NCI-H1092 treated with DMSO at 0.1 percent for 48 hours (cell line): Measurements from ENCODE around the gene TINCR.
"Not testable (repeated sequence)": the region's sequence is repeated elsewhere in the genome, so short reads cannot be mapped to it uniquely, and the experiment has no call there.

ENCODE experiments used
- DNase-seq: peaks from one replicate; lab custom pipeline; 2025; lab: John Stamatoyannopoulos, UW

TINCR gene

DNA sequence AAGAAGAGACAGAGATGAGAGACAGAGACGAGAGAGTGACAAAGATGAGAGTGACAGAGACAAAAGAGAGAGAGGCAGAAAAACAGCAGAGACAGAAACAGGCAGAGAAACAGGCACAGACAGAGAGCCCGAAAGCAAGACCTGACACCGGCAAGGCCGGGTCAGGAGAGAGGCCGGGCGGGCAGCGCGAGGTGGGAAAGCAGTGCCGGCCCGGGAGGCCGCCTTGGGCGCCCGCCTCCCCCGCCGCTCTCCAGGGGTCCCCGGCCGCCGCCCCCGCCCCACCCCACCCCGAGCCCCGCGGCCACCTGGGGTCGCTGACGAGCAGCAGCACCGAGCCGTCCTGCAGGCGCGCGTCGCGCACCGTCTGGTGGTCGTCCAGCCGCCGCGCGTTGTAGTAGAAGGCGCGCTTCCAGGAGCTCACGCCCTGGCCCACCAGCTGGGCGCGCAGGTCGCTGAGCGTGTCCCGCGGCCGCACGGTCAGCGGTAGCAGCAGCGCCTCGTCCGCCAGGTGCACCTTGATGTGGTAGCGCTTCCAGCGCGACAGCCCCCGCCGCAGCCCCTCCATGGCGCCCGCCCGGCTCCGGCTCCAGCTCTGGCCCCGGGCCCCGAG, at the start of gene TINCR:
Gene TINCR, minus strand, starts transcription at position 594 of the 610 bp plus-strand sequence.
- no peak for DNase-seq

GRCh38 chr19:5617080-5617479, 49.3 kb upstream of the TINCR start:
- DNase-seq: no peak

DNA sequence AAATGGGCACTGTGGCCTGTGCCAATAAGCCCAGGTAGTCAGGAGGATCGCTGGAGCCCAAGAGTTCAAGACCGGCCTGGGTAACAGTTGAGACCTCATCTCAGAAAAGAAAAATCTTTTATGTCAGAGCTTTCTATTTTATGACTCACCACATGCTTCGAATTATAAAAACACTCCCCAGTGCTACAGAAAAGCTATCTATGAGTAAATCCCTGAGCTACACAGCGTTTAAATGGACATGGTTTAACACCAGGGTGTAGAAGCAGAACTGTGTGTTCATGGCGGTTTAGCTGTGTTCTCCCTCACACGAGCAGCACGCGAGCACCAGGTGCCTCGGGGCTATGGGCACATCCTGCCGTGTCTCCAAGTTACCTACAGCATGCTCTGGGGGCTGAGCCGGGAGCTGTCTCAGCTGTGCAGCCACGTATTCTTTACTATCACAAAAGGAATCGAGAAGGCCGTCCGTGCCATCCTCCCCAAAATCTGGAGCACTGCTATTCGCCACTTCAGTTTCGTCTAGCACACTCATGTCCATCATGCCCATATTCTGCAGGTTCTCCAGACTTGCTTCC, 48.1 kb upstream of the TINCR start:
- DNase-seq: no peak

DNA sequence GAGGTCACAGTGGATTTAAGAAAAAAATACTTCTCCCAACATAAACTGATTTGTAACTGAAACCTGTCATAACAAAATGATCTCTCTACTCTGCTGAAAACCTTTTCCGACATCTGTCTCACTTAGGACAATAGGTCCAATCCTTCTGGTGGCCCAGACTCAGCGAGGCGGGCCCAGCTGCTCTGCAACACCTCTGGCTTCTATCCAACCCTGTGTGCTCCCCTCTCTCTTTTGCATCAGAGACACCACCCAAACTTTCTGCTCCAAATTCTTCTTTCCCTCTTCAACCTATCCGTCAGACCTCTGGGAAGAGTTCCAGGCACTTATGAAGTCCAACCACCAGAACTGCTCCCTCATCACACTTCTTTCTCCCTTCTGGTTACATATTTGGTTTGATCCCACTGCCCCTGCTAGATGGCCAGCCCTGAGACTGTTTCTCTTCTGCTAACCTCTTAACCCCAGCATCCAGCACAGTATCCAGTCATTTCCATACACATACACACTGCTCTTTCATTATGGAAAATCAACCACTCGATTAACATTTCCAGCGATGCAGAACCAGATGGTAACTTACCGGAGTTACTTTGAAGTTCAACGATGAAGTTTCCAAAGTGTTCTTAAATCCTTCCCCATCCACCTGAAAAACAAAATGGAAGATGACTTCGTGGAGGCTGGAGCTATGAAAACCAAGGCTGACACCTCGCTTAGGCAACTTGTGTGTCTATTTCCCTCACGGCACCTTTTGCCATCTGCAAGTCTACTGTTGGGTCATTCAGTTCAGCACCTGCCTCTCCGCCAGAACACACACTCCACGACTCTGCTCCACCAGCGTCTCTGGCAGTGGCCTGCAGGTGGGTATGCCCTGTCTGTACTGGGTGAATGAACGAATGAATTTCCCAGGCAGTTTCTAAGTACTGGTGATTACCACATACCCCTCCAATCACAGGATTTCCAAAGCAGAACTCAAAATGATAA, 45.4 kb upstream of the TINCR start:
- no peak for DNase-seq

GRCh38 chr19:5609881-5610448, 42.2 kb upstream of the TINCR start:
- DNase-seq: no peak

DNA sequence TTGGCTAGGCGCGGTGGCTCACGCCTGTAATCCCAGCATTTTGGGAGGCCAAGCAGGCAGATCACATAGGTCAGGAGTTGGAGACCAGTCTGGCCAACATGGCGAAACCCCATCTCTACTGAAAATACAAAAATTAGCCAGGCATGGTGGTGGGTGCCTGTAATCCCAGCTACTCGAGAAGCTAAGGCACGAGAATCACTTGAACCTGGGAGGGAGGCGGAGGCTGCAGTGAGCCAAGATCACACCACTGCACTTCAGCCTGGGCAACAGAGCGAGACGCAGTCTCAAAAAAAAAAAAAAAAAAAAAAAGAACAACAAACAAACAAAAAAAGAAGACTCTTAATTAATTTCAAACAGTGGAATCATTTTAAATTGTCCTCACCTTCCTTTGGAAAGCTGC, 41.0 kb upstream of the TINCR start:
- not testable (repeated sequence) for DNase-seq

- no peak for DNase-seq
Observed at GRCh38 chr19:5608291-5608690, 40.5 kb upstream of the TINCR start.

- DNase-seq: no peak
Observed at GRCh38 chr19:5607318-5608275, 39.8 kb upstream of the TINCR start.

DNA sequence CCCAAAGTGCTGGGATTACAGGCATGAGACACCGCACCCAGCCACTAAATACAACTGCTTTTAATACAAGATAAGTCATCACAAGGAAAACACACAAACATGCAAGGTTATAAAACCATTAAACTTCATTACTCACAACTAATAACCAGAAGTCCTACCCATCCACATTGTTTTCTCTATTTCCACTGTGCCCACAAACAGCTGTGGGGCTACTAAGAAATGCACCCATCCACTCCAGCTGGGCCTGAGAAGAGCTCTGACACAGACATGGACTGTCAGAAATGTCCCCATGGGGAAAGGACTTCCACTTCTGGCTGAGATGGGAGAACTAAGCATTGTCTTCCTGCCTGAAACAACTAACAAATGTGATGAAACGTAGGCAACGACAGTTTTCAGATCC, 37.6 kb upstream of the TINCR start:
- DNase-seq: no peak

GRCh38 chr19:5603626-5604025, 35.9 kb upstream of the TINCR start:
- no peak for DNase-seq

DNA sequence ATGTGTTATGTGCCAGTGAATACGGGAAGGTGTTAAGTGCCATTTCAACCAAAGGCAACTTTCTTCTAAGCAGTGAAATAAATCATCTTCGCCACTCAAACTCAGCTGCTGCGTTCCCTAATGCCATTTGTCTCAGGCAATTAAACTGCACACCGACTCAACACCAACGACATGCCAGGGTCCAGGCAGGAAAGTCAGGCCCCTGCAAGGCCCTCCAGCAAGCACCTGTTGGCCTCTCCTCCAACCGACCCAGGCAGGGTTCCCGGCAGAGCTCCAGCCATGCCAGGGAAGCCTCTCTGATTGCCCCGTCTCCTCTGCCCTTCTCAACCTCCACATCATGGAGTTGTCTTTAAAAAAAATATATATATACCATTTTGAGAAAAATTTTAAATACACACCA, 33.0 kb upstream of the TINCR start:
- DNase-seq: no peak

DNA sequence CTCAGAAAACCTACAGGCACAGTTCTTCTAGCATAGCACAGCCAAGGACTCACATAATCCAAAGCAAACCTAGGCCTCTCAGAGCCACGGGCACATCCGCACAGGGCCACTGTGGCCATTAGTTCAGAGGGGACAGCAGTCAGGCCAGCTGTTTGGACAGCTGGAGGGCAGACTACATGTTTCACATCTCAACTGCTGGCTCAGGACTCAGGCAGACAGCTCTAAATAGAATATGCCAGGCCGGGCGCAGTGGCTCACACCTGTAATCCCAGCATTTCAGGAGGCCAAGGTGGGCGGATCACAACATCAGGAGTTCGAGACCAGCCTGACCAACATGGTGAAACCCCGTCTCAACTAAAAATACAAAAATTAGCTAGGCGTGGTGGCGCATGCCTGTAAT, 28.0 kb upstream of the TINCR start:
- no peak for DNase-seq

- no peak for DNase-seq
Observed at GRCh38 chr19:5595129-5595528, 27.4 kb upstream of the TINCR start.

DNA sequence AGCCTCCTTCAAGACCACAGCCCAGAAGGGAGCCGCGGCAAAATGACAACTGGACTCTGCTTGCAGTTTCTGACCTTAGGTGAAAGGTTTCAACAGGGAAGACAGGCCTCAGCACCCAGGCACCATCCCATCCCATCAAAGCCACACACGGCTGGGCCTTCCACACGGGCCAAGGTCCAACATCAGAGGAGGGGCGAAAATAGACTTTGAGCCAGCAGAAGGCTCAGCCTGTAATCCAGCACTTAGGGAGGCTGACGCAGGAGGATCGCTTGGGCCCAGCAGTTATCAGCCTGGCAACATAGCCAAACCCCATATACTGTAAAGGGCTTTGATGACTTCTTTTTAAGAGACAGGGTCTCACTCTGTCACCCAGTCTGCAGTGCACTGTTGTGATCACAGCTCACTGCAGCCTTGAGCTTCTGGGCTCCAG, 26.8 kb upstream of the TINCR start:
- no peak for DNase-seq

DNA sequence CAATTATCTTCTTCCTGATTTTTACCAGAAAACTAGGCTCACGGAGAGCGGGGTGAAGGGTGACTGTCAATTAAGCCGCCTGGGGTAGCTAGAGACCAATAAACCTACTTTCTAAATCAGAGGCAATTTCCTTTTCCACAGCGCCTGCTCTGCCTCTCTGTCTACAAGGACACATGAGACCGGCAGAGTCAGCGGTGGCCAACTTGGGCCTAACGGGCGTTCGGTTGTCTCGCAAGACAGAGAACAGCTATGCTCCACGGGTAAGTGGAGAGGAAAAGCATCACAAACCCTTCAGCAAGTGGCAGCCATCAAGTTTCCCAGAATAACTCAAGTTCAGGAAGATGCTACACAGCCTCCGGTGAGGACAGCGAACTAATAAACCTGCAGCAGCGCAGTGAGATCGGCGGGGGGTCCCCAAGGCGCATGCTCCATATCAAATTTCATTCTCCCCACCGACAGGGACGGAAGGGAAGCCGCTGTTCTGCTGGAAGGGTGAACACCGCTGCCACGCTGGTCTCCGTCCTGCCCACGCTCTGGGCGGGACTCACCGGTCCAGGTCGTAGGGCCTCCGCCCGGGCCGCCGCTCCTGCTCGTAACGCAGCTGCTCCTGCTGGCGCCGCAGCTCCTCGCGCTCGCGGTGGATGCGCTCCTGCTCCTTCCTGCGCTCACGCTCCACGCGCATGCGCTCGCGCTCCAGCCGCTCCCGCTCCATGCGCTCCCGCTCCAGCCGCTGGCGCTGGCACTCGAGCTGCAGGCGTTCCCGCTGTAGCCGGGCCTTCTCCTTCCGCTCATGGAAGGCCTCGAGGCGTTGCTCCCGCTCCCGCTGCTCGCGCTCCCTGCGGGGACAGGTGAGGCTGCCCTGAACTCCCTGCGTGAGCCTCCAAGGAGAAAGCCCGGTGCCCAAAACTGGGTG, 25.8 kb upstream of the TINCR start:
- DNase-seq: no peak

DNA sequence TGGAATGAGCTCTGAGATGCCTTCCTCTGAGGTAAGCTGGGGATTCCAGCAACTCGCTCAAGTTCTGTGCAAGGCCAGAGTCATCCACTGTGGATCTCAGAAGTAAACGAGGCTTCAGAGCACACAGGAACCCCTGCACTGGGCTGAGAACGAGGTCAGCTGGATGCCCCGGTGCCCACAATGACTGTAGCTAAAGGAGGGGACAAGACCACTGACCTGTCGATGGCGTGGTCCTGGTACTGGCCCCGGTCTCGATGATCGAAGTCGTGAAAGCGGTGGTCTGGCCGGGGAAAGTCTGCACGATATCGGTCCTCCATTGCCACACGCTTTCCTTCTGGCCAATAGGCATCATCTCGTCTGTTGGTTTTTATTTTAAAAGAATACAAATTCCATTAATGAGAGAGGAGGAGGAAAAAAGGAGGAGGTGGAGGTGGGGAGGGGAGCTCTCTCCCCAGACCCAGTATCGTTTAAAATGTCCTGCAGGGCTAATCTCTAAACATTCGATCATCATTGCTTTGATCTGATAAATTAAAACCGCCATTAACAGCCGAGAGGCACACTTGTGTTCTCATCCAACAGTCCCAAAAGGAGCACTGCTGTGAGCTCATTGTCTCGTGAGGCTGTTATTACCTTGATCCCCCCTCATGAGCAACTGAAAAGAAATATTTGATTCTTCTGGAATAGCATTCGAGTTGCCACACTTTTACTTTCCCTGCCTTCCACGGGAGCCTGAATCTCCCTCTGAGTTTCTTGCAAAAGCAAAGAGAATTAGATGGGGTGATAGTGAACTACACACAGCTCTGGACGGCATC, 25.0 kb upstream of the TINCR start:
- DNase-seq: no peak

GRCh38 chr19:5591476-5591875, 23.7 kb upstream of the TINCR start:
- DNase-seq: no peak

DNA sequence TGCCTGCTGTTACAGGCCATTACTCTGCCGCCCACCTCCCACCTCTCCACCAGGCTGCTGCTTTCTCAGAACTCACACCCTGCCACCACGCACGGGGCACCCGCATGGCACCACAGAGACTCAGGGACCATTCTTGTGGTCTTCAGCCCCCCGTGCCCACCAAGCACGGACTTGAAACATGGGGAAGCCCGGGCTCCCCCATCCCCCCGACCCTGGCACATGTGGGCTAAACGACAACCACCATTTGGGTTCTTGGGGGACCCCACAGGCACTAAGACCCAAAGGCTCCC, 23.1 kb upstream of the TINCR start:
- no peak for DNase-seq

DNA sequence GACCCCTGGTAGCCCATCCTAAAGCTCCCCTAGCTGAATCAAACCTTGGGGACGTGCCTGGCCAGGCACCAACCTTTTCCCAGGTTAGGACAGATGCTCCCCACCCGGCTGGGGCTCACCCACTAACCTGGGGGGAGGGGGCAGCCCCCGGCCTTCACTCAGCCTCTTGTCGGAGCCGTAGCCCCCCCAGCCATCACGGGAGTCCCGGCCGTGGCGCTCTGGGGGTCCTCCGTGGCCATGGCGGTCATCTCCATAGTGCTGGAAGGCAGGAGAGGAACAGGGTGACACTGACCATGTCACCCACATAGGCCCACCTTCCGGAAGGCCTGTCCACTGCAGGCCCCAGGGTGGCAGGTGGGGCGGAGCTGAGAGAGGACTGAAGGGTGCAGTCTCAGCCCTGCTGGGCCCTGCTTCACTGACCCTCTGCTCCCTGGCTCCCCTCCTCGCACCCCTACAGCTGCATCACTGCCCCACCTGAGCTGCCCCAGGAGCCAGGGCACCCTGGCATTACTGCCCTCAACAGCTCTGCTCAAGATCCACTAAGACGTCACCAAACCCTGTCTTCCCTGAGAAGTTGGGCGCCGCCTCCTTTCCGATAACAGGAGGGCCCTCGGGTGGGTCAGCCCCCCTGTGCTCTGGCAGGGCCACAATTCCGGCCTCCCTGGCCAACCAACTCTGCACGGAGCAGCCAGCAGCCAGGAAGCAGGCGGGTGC, 22.6 kb upstream of the TINCR start:
- DNase-seq: no peak
